HG02588 (cell line): ENCODE data around the gene HIGD1B.

Experiments
- ATAC-seq: cut with Tn5 transposase; IDR thresholded peaks from one replicate; pipeline ENCODE4 v1.9.1; 2021; ENCODE audit warnings: mild to moderate bottlenecking, moderate library complexity; ENCODE audit not compliant: unreplicated experiment

HIGD1B gene

DNA sequence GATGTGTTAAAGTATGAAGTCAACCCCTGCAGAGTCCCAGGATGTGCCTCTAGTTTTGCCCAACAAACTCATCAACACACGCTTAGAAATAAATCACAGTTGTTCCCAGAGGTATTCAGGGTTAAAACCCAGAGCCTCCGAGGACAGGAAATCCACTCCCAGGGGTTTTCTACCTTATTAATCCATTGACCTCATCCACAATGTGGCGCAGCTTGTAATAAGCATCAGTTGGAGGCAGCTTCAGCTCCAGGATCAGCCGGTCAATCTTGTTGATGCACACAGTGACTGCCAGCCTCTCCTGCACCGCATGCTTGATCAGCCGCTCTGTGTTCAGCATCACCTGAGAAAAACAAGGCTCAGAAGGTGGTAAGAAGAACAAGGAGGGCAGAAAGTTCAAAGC, 28.1 kb downstream of the HIGD1B start:
- no peak for ATAC-seq

DNA sequence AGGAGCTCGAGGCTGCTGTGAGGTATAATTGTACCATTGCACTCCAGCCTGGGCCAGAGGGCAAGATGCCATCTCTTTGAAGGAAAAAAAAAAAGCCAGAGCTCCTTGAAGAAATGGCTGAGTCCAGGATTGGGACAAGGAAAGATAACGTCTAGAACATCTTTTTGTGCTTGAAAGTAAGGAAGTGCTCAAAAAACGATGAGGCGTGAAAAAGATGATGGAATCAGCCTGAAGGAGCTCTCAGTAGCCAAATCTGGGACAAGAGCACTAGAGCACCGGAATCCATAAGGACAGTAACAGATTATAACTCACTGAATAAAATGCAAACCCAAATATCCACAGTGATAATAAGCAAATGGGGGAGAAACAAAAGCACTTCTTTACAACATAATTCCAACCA, 29.4 kb downstream of the HIGD1B start:
- ATAC-seq: no peak

DNA sequence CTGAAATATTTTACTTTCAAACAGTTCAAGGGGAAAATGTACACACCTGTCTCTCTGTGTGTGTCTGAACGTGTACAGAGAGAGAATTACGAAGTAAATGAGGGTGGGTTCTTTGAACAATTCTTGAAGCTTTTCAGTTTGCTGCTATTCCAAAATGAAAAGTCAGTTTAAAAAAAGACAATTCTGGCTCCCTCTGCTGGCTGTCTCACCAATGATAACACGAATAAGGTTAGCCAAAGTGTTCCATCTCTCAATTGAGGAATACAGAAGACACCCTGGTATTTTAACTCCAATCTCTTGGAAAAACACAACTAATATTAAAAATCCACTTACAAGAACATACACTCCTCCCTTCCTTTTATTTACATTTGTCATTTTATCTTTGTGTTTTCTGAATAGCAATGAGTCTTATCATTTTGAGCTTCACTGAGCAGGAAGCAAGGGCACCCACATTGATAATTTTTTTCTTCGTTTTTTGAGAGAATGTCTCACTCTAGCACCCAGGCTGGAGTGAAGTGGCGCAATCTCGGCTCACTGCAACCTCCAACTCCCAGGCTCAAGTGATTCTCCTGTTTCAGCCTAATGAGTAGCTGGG, 31.0 kb downstream of the HIGD1B start:
- ATAC-seq: no peak

DNA sequence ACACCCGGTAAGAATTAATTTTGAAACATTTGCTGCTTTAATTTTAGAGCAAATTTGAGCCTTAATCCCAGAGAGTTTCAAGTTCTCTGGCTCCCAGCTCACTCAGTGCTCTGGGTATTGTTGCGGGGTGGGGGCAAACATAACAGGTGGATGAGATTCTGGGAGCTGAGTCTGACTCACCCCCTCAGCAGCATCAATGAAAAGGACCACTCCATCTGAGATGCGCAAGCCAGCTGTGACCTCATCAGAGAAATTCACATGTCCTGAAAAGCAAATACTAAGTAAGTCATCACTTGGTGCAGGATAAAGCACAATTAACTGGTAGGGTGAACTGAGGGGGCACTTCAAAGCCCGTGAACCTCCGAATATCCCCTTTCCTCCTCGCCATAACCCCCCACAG, 31.7 kb downstream of the HIGD1B start:
- ATAC-seq: no peak

DNA sequence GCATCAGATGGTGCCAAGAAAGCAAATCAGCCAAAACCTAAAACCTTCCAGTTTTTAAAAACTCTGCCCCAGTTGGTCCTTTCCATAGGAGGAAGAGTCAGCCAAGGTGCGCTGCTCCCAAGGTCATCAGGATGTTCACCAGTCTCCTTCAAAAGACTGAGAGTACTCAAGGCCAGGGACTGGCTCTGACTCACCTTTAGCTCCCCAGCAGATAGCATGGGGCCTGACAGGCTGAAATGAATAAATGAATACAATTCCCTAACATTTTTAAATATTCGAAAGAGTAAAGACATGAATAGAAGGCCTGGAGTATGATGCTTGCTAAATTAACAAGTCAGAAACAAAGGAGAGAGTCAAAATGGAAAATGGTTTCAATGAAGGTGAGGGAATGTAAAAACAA, 32.4 kb downstream of the HIGD1B start:
- ATAC-seq: no peak

DNA sequence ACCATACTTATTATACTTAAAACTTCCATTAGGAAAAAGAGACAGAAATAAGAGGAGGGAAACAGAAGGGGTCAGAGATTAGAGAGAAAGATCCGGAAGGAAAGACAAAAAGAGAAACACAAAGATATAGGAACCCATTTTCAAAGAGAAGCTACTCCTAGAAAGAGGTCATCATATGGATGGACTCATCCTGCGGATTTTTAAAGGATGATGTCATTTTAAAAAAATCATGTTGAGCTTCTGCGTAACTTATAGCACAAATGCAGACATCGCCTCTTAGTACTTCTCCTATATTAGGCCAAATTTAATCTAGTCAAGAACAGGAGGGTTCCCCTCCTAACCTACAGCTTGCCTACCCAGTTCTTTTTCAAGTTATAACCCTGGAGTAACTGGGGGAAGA, 33.5 kb downstream of the HIGD1B start:
- ATAC-seq: no peak

DNA sequence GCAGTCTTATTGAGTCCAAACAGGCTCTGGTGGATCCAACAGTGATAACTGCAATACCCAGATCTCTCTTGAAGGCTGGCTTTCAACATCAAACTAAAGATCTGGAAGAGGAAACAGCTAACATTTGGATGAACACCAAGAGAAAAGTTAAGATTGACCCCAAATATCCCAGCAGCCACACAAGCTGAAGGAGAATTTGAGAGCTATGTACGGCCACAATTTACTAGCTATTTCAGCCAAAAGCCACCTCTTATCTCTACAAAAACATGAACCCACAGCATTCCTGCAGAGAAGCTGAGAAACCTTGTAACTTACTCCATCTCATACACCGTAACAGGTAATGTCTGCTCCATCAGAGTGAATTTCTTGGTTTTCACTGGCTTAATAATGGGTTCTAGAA, 37.3 kb downstream of the HIGD1B start:
- no peak for ATAC-seq

DNA sequence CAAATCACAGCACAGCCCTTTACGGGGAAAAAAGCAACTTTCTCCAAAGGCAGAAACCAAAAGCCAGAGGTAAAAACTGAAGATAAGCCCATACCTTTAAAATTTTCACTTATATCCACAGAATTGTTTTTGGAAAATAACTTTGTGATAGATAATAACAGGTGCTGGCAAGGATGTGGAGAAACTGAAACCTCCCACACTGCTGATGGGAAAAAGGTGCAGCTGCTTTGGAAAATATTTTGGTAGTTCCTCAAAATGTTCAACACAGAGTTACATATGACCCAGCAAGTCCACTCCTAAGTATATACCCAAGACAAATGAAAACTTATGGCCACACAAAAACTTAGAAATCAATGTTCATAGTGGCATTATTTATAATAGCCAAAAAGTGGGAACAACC, 39.3 kb downstream of the HIGD1B start:
- ATAC-seq: no peak

DNA sequence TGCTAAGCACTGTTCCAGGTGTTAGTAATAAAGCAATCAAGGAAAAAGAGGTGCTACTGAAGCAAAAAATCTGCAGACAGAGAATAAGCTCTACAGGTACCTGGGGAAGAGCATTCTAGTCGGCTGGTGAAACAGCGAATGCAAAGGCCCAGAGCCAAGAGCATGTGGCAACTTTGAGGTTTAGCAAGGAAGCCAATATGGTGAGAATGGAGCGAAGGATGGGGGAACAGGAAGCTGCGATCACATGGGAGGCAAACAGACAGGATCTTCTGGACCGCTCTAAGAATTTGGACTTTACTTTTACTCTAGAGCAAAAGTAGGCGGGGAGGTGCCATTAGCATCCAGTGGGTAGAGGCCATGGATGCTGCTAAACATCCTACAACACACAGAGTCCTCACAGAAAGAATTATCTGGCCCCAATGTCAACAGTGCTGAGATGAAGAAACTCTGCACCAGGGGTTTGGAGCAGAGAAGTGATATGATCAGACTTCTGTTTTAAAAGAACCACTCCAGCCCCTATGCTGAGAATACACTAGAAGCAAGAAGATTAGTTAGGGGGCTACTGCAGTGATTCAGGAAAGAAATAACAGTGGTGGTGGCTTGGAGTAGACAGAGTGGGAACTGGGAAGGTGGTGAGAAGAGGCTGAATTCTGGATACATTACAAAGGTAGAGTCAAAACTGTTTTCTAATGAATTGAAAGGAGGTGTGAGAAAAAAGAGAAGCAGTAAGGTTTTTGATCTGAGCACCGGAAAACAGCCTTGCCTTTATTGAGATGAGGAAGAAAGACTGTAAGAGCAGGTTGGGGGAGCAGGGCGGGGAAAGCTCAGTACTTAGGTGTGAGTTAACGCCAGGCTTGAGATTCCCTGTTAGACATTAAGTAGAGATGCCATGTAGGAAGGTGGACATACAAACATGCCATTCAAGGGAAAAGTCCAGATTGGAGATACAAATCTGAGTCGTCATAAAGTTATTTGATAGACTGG, 40.6 kb downstream of the HIGD1B start:
- no peak for ATAC-seq

DNA sequence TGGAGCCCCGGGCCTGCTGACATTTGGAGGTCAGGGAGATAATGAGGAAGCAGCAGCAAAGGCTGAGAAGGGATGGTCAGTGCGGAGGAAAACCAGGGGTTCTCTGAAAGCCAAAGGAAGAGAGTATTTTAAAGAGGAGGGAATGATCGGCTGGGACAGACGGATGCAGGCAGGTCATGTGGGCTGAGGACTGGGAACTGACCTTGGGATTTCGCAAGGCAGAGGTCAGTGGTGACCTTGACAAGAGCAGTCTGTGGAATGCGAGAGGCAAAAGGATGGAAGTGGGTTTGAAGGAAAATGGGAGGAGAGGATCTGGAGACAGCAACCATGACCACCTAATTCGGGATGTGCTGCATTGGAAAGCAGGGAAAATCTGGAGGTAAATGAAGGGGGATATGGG, 41.3 kb downstream of the HIGD1B start:
- no peak for ATAC-seq

DNA sequence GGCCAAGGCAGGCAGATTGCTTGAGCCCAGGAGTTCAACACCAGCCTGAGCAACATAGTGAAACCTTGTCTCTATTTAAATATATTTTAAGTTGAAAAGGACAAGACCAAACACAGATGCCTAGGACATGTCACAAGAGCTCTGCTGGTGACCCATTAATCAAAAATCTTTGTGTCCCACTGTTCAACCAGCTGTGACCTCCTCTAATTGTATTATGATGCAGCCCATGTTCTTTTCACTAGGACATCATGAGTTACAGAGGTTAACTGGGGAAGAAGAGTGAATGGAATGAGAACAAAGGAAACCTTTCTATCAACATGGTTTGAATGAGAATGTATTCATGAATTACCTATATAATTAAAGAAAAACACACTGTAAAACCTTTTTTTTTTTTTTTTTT, 44.6 kb downstream of the HIGD1B start:
- no peak for ATAC-seq

DNA sequence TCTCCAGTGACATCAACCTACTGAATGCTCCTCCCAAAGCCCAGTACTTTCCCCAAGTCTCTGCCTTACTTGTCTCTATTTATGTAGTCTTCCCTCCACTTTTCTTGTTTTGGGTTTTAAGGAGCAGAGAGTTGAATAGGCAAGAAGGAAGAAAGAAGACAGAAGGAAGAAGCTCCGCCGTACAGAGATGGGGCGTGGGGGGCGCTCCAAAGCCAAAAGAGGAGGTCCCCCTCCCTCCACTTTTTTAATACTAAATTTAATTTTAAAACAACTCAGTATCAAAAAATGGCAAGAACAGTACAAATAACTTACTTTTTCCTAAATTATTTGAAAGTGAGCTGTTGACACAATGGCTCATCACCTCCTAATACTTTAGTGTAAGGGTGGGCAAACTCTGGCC, 47.0 kb downstream of the HIGD1B start:
- no peak for ATAC-seq

DNA sequence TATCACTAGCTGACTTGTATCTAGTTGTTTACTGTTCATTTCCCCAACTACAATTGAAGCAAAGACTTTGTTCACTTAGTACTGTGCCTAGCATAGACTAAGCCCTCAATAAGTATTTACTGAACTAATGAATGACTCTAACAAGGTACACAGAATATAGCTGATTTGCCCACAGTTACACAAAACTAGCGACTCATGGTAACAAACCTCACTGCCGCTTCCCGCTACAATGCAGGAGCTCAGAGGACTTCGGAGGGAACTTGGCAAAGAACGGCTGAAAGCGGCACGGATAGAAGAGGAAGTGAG, 51.0 kb downstream of the HIGD1B start:
- ATAC-seq: no peak

DNA sequence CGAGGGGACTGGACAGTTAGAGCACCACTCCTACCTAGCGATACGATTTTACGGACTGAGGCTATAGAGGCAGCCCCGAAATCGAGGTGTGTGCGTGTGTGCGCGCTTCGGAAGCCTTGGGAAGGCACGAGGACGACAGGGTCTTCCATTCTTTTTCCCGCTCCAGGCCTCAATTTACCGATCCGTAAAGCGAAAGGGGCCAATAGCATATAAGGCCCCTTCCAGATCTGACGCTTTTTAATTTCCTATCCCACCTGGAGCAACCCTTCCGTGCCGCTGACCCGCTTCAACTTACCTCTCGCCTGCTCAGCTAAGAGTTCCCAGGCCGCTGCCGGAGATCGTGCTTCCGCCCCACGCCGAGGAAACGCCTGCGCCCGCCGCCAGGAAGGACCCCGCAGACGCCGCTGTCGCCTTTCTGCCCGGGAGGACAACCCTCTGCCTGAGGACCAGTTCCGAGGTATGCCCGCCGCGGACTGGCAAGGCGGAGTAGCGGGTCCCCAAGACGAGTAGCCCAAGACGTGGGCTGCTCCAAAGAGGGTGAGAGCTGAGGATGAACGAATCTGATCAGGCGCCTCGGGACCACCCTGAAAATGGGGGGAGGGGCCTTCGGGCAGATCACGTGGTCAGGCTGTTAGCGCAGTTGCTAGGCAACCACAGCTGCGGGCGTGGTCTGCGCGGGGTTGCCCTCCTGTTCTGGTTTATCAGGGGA, 51.5 kb downstream of the HIGD1B start, which contains the start of gene EFTUD2:
EFTUD2 (minus strand) TSS at position 372 of the 709 bp plus-strand sequence. CDS start 4,924 bp downstream, outside the sequence.
- ATAC-seq: peak; percentile 71
